CD14-positive monocyte (primary cell): ENCODE results near the gene CD22. TPM values are rescaled to one million over a fixed set of nuclear protein-coding genes. Genes with fewer than 3 reads are reported as not detected.

Source experiments
- DNase-seq, 3 donors: peaks; one replicate each; pipeline ENCODE4 v3.0.0-alpha.2; 2011 to 2022
- H2AFZ ChIP-seq: 2 replicates; pipeline ENCODE4 v1.6.0; 2012; ENCODE audit warnings: mild to moderate bottlenecking, low read depth, low read length, inconsistent platforms; ENCODE audit not compliant: insufficient read depth, poor library complexity, severe bottlenecking
- H3K27ac ChIP-seq, 2 donors: 1 replicate in 1 of 2; 2 replicates in 1 of 2; pipeline ENCODE4 v1.5.1; 2012 to 2013; ENCODE audit warnings: low read length in 2 of 2, control low read depth in 1 of 2, inconsistent platforms in 1 of 2, low read depth in 1 of 2, mild to moderate bottlenecking in 1 of 2
- H3K27me3 ChIP-seq, 2 donors: one replicate each; pipeline versions ENCODE4 v1.6.0 to v1.6.1; 2011 to 2013; ENCODE audit warnings: low read length in 2 of 2; ENCODE audit not compliant: control insufficient read depth in 2 of 2, insufficient read depth in 2 of 2
- H3K36me3 ChIP-seq, 2 donors: replicated peaks in 1 of 2; 1 replicate in 1 of 2; 2 replicates in 1 of 2; pipeline versions ENCODE4 v1.5.1 to v1.6.1; 2012 to 2013; ENCODE audit warnings: low read length in 2 of 2, control low read depth in 1 of 2, inconsistent platforms in 1 of 2, mild to moderate bottlenecking in 1 of 2; ENCODE audit not compliant: insufficient read depth in 2 of 2, control insufficient read depth in 1 of 2
- H3K4me1 ChIP-seq, 2 donors: 1 replicate in 1 of 2; 2 replicates in 1 of 2; pipeline versions ENCODE4 v1.5.1 to v1.6.1; 2012 to 2013; ENCODE audit warnings: low read length in 2 of 2, control low read depth in 1 of 2, inconsistent platforms in 1 of 2, mild to moderate bottlenecking in 1 of 2, moderate library complexity in 1 of 2; ENCODE audit not compliant: insufficient read depth in 2 of 2, control insufficient read depth in 1 of 2
- H3K4me2 ChIP-seq: replicated peaks from 2 replicates; pipeline ENCODE3; 2012; ENCODE audit warnings: low read length, moderate library complexity, mild to moderate bottlenecking; ENCODE audit not compliant: poor library complexity, severe bottlenecking; ENCODE audit errors: extremely low read depth
- H3K4me3 ChIP-seq, 3 experiments: fragments of 200-600 bp in 1 of 3; sonication (generic) in 1 of 3; replicated peaks in 1 of 3; 1 replicate in 2 of 3; 2 replicates in 1 of 3; pipeline ENCODE4 v1.5.1; 2011 to 2013; ENCODE audit warnings: low read length in 3 of 3, mild to moderate bottlenecking in 3 of 3, control low read depth in 2 of 3, low read depth in 2 of 3, inconsistent platforms in 1 of 3, moderate library complexity in 1 of 3
- H3K79me2 ChIP-seq: 2 replicates; pipeline ENCODE4 v1.6.0; 2012; ENCODE audit warnings: mild to moderate bottlenecking, control low read depth, inconsistent platforms, low read length, moderate library complexity; ENCODE audit not compliant: insufficient read depth
- H3K9ac ChIP-seq: 2 replicates; pipeline ENCODE4 v1.6.0; 2017; ENCODE audit warnings: low read length, mild to moderate bottlenecking; ENCODE audit not compliant: insufficient read depth, poor library complexity, severe bottlenecking
- H3K9me3 ChIP-seq, 2 donors: replicated peaks in 1 of 2; 1 replicate in 1 of 2; 2 replicates in 1 of 2; pipeline versions ENCODE4 v1.5.1 to v1.6.1; 2012 to 2013; ENCODE audit warnings: low read length in 2 of 2, control low read depth in 1 of 2; ENCODE audit not compliant: control insufficient read depth in 1 of 2, insufficient read depth in 1 of 2
- H4K20me1 ChIP-seq: 2 replicates; pipeline ENCODE4 v1.6.0; 2012; ENCODE audit warnings: mild to moderate bottlenecking, low read length, control low read depth, moderate library complexity; ENCODE audit not compliant: insufficient read depth
- H3K27ac Mint-ChIP-seq, 7 donors: one replicate each; pipeline ENCODE4 v1.8.0; 2020; ENCODE audit warnings: mild to moderate bottlenecking in 7 of 7, mixed read lengths in 7 of 7, moderate library complexity in 6 of 7, inconsistent platforms in 2 of 7
- H3K27me3 Mint-ChIP-seq, 3 donors: one replicate each; pipeline ENCODE4 v1.8.0; 2021 to 2022; ENCODE audit warnings: low read depth in 3 of 3, mild to moderate bottlenecking in 3 of 3, mixed read lengths in 3 of 3, moderate library complexity in 3 of 3, inconsistent platforms in 1 of 3
- H3K36me3 Mint-ChIP-seq, 2 donors: one replicate each; pipeline ENCODE4 v1.8.0; 2020; ENCODE audit warnings: mixed read lengths in 2 of 2, inconsistent platforms in 1 of 2, mild to moderate bottlenecking in 1 of 2
- H3K4me1 Mint-ChIP-seq: one replicate; pipeline ENCODE4 v1.8.0; 2020; ENCODE audit warnings: mild to moderate bottlenecking, mixed read lengths
- H3K4me3 Mint-ChIP-seq, 2 donors: one replicate each; pipeline ENCODE4 v1.8.0; 2020; ENCODE audit warnings: mild to moderate bottlenecking in 2 of 2, mixed read lengths in 2 of 2, moderate library complexity in 1 of 2
- H3K9me3 Mint-ChIP-seq, 7 donors: one replicate each; pipeline ENCODE4 v1.8.0; 2020 to 2022; ENCODE audit warnings: mixed read lengths in 7 of 7, mild to moderate bottlenecking in 6 of 7, moderate library complexity in 6 of 7, inconsistent platforms in 2 of 7
- WGBS: methylation state at CpG from one replicate; pipeline ENCODE4 v1.1.5; 2013; ENCODE audit warnings: missing lambda C conversion rate; ENCODE audit not compliant: insufficient coverage; 5-methylcytosine and 5-hydroxymethylcytosine counted together
- intact Hi-C, 2 donors: fragments of 100-400 bp; cut with micrococcal nuclease; formaldehyde crosslinking; loops; one replicate each; pipeline versions ENCODE4 v1.15.0 to v1.15.1; 2023
- polyA plus RNA-seq, 3 donors: library from polyadenylated mRNA; depleted of rRNA in 1 of 3; unstranded in 2 of 3; stranded (reverse) in 1 of 3; fragments of 300-500 nt in 2 of 3; fragments of >200 nt in 1 of 3; fragmentation: Illumina TruSeq in 2 of 3; gene quantifications; 1 replicate in 2 of 3; 2 replicates in 1 of 3; pipeline ENCODE4 v1.2.3, GENCODE V29; 2012 to 2021
- TF ChIP-seq, protein P1 (sequence below): fragments of 200-600 bp; IDR thresholded peaks from one replicate; pipeline ENCODE4 v1.8.0; 2022; ENCODE audit warnings: antibody characterized with exemption, mild to moderate bottlenecking

The CD22 gene
- polyA plus RNA-seq, 3 donors = 0.24 to 4.8 (median 0.88) TPM

DNA sequence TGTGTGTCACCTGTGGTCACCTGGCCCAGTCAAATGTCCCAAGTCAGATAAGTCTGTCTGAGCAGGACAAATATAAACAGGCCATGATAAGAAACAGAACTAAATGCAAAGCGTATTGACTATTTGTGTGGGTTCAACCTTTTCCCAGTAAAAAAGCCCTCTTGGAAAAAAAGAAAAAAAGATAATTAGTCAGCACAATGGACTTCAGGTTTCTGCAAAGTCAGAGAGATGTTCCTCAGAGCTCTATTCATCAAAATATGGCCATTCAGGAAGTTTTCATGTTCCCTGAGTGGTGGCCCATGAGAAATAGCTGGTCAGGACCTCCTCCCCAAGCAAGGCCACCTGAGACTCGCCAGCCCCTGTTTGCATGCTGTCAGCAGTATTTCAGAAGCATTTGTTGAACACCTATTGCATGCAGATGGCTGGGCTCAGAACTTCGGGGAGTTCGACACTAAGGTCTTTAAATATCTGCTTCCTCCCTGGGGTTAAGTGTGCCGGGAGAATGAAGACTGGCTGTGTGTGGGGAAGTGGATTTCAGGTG lies 32.0 kb downstream of the CD22 start:
- Histone ChIP-seq H3K4me1 (peaks cover 13 to 14% of the 10 kb centered on the region in 2 donors), H3K4me2 (no peak overlapping the region), H3K79me2 (no peaks in the 10 kb centered on the region), H3K4me3 (no peak overlapping the region), H3K27ac (no peak overlapping the region), H4K20me1 (no peaks in the 10 kb centered on the region), H3K36me3 (no peaks in the 10 kb centered on the region), H3K9ac (no peak overlapping the region), H2AFZ (no peak overlapping the region), H3K9me3 (no peaks in the 10 kb centered on the region), H3K27me3 (no peaks in the 10 kb centered on the region)
- Mint-ChIP-seq H3K4me1 (peaks cover 16% of the 10 kb centered on the region), H3K9me3 (no peaks in the 10 kb centered on the region), H3K27me3 (peaks cover 0 to 16% (median 6%) of the 10 kb centered on the region in 3 donors), H3K4me3 (peak overlapping the region in 1 of 2 donors; percentile 22), H3K27ac (no peak overlapping the region), H3K36me3 (no peaks in the 10 kb centered on the region)
- TF ChIP-seq, protein P1, sequence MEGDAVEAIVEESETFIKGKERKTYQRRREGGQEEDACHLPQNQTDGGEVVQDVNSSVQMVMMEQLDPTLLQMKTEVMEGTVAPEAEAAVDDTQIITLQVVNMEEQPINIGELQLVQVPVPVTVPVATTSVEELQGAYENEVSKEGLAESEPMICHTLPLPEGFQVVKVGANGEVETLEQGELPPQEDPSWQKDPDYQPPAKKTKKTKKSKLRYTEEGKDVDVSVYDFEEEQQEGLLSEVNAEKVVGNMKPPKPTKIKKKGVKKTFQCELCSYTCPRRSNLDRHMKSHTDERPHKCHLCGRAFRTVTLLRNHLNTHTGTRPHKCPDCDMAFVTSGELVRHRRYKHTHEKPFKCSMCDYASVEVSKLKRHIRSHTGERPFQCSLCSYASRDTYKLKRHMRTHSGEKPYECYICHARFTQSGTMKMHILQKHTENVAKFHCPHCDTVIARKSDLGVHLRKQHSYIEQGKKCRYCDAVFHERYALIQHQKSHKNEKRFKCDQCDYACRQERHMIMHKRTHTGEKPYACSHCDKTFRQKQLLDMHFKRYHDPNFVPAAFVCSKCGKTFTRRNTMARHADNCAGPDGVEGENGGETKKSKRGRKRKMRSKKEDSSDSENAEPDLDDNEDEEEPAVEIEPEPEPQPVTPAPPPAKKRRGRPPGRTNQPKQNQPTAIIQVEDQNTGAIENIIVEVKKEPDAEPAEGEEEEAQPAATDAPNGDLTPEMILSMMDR = no peak
- 29% methylated on average over 4 of the region's 5 CpGs for WGBS
- intact Hi-C loops = no loop called here
- DNase-seq = no peak

DNA sequence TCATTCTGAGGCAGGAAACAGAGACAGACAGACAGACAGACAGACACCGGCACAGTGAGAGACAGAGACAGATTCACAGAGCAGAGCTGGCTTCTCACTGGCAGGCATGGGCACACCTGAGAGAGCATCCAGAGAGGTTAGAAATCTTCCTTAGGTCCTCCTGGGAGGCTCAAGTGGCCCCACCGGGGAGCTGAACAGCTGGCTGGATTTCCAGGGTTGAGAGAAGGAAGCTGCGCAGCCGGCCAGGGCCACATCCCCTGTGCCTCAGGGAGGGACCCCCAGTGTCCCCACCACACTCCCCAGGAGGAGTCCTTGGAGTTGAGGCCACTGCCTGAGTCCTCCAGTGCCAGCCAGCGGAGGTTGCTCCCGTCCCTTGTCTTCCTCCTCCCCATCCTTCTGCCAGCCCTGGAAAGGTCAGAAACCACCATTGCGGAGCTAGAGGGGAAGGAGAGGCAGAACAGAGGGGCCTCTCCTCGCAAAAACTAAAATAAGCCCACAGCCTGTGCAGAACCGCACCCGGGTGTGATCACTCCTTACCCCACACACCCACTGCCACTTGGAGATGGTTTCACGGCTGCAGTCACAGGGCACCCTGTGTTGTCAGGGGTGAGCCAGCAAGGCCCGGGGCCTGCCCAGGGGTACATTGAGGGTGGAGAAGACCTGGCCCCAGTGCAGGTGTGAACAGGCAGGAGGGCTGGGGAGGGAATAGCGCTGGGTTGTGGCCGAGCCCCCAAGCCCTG lies 33.4 kb downstream of the CD22 start:
- no peak overlapping the region for H3K4me3 ChIP-seq

More for the DNA sequence above, 33.4 kb downstream of the CD22 start:
- intact Hi-C loops = no loop called here
- Histone ChIP-seq H3K79me2 (no peaks in the 10 kb centered on the region), H3K27me3 (no peaks in the 10 kb centered on the region), H3K36me3 (no peaks in the 10 kb centered on the region), H4K20me1 (no peaks in the 10 kb centered on the region), H3K9ac (no peak overlapping the region), H3K4me2 (no peak overlapping the region), H3K4me1 (peaks cover 11 to 12% of the 10 kb centered on the region in 2 donors), H3K9me3 (no peaks in the 10 kb centered on the region), H2AFZ (no peak overlapping the region), H3K27ac (no peak overlapping the region)
- Mint-ChIP-seq H3K4me1 (peaks cover 13% of the 10 kb centered on the region), H3K9me3 (no peaks in the 10 kb centered on the region), H3K27ac (peak overlapping the region in 1 of 7 donors; percentile 40), H3K36me3 (no peaks in the 10 kb centered on the region), H3K4me3 (no peak overlapping the region), H3K27me3 (peaks cover 0 to 18% (median 8%) of the 10 kb centered on the region in 3 donors)
- TF ChIP-seq, protein P1 = no peak
- 93% methylated on average over 4 of the region's 14 CpGs for WGBS
- DNase-seq = no peak
